ENCODE results near the gene CEP128. TPM values are rescaled to one million over a fixed set of nuclear protein-coding genes. Genes with fewer than 3 reads are reported as not detected.
A peak's percentile ranks its signal among the peaks of the same experiment; 100 is the strongest.
"Not testable (repeated sequence)": the region's sequence is repeated elsewhere in the genome, so short reads cannot be mapped to it uniquely, and the experiment has no call there.

Gene CEP128
- total RNA-seq, 4 donors from 2014 or later, result 3.5 to 12.9 (median 9.7) TPM

- WGBS, result under 1% methylated on average over 23 of the region's 29 CpGs
Measured at GRCh38 chr14:80954687-80955299, 13.3 kb upstream of the CEP128 start.

GRCh38 chr14:80953211-80953610, 11.7 kb upstream of the CEP128 start:
- H3K27ac ChIP-seq (replicated peaks in 1 of 4); H3K4me3 ChIP-seq; H3K27me3 ChIP-seq; H3K36me3 ChIP-seq; H3K9me3 ChIP-seq; DNase-seq (ENCODE audit: extremely low spot score): not testable (repeated sequence)
- H3K4me1 ChIP-seq, result peaks cover 0 to 10% (median 9%) of the 10 kb centered on the region in 4 donors
- 86% methylated on average over 18 of the region's 18 CpGs for WGBS
- intact Hi-C loops (cut with DNase I), result loop anchor here (5.0 kb wide), 1 partner anchor 214 kb away; no protein-coding TSS in a partner anchor

More at GRCh38 chr14:80954687-80955299, 13.3 kb upstream of the CEP128 start:
- Histone ChIP-seq H3K36me3 (no peaks in the 10 kb centered on the region), H3K9me3 (no peaks in the 10 kb centered on the region), H3K27ac (replicated peaks in 1 of 4) (no peak overlapping the region), H3K4me1 (peaks cover 0 to 10% (median 9%) of the 10 kb centered on the region in 4 donors), H3K4me3 (peak overlapping the region; percentile 53 to 65 (median 58)), H3K27me3 (peaks cover 0 to 10% (median 4%) of the 10 kb centered on the region in 4 donors)
- TF ChIP-seq POLR2A (IDR thresholded peaks at IDR 0.05; ENCODE audit: low read depth) (no peak), POLR2AphosphoS5 (IDR thresholded peaks at IDR 0.05) (peak in 1 of 2 donors; percentile 36), EP300 (IDR thresholded peaks at IDR 0.05) (no peak), CTCF (IDR thresholded peaks at IDR 0.05) (peak; percentile 77 to 90 (median 84))
- DNase-seq (ENCODE audit: extremely low spot score), result no peak
- intact Hi-C loops (cut with DNase I), result loop anchor here (2.0 to 5.0 kb wide), 2 partner anchors 32 to 213 kb away; no protein-coding TSS in a partner anchor

GRCh38 chr14:80951491-80951890, 10.0 kb upstream of the CEP128 start:
- no peaks in the 10 kb centered on the region for H3K36me3 ChIP-seq
- H3K4me1 ChIP-seq, result peaks cover 0 to 10% (median 9%) of the 10 kb centered on the region in 4 donors
- 87% methylated on average over 4 of the region's 4 CpGs for WGBS
- H3K27me3 ChIP-seq, result peaks cover 0 to 21% (median 4%) of the 10 kb centered on the region in 4 donors
- no peak overlapping the region for H3K27ac ChIP-seq (replicated peaks in 1 of 4)
- intact Hi-C loops (cut with DNase I), result loop anchor here (5.0 kb wide), 1 partner anchor 216 kb away; no protein-coding TSS in a partner anchor
- TF ChIP-seq EP300 (IDR thresholded peaks at IDR 0.05) (no peak), CTCF (IDR thresholded peaks at IDR 0.05) (no peak), POLR2A (IDR thresholded peaks at IDR 0.05; ENCODE audit: low read depth) (no peak), POLR2AphosphoS5 (IDR thresholded peaks at IDR 0.05) (no peak)
- H3K4me3 ChIP-seq, result no peak overlapping the region
- no peaks in the 10 kb centered on the region for H3K9me3 ChIP-seq
- DNase-seq (ENCODE audit: extremely low spot score), result no peak

GRCh38 chr14:80948291-80948690, 6.8 kb upstream of the CEP128 start:
- Histone ChIP-seq H3K36me3 (no peaks in the 10 kb centered on the region), H3K9me3 (no peaks in the 10 kb centered on the region), H3K27ac (replicated peaks in 1 of 4) (no peak overlapping the region), H3K27me3 (peaks cover 0 to 18% (median 0%) of the 10 kb centered on the region in 4 donors), H3K4me1 (no peaks in the 10 kb centered on the region), H3K4me3 (no peak overlapping the region)
- no peak for TF ChIP-seq CTCF (IDR thresholded peaks at IDR 0.05)
- TF ChIP-seq EP300 (IDR thresholded peaks at IDR 0.05), result no peak
- no peak for TF ChIP-seq POLR2AphosphoS5 (IDR thresholded peaks at IDR 0.05)
- TF ChIP-seq POLR2A (IDR thresholded peaks at IDR 0.05; ENCODE audit: low read depth), result no peak
- intact Hi-C loops (cut with DNase I), result no loop called here
- no peak for DNase-seq (ENCODE audit: extremely low spot score)
- 86% methylated on average over 1 of the region's 1 CpG for WGBS

GRCh38 chr14:80946797-80947196, 5.3 kb upstream of the CEP128 start:
- TF ChIP-seq POLR2A (IDR thresholded peaks at IDR 0.05; ENCODE audit: low read depth) (no peak), EP300 (IDR thresholded peaks at IDR 0.05) (no peak), POLR2AphosphoS5 (IDR thresholded peaks at IDR 0.05) (no peak), CTCF (IDR thresholded peaks at IDR 0.05) (no peak)
- WGBS, result 78% methylated on average over 4 of the region's 4 CpGs
- Histone ChIP-seq H3K9me3 (no peaks in the 10 kb centered on the region), H3K4me3 (no peak overlapping the region), H3K36me3 (no peaks in the 10 kb centered on the region), H3K4me1 (peaks cover 6 to 10% (median 8%) of the 10 kb centered on the region in 4 donors), H3K27me3 (peaks cover 0 to 18% (median 0%) of the 10 kb centered on the region in 4 donors), H3K27ac (replicated peaks in 1 of 4) (no peak overlapping the region)
- DNase-seq (ENCODE audit: extremely low spot score), result no peak
- intact Hi-C loops (cut with DNase I), result no loop called here
